Right atrium auricular region (tissue), 2 donors: ENCODE measurements around the gene REEP1. TPM values are rescaled to one million over a fixed set of nuclear protein-coding genes. Genes with fewer than 3 reads are reported as not detected.

Experiments
- DNase-seq: peaks from one replicate; pipeline ENCODE4 v3.0.0-alpha.2; 2019; ENCODE audit warnings: low spot score
- H3K27ac ChIP-seq, 2 donors: fragments of 200-600 bp; sonication (generic); 1 replicate in 1 of 2; 2 replicates in 1 of 2; pipeline ENCODE4 v1.5.1; 2016 to 2019
- H3K27me3 ChIP-seq, 2 donors: fragments of 200-600 bp; sonication (generic); one replicate each; pipeline versions ENCODE4 v1.5.1 to v1.6.0; 2017 to 2019
- H3K36me3 ChIP-seq: fragments of 200-600 bp; sonication (generic); one replicate; pipeline ENCODE4 v1.5.1; 2016
- H3K4me1 ChIP-seq, 2 donors: fragments of 200-600 bp; sonication (generic); one replicate each; pipeline versions ENCODE4 v1.5.1 to v1.6.0; 2017 to 2019
- H3K4me3 ChIP-seq, 2 donors: fragments of 200-600 bp; sonication (generic); 1 replicate in 1 of 2; 2 replicates in 1 of 2; pipeline ENCODE4 v1.5.1; 2017 to 2019; ENCODE audit warnings: mild to moderate bottlenecking in 1 of 2, moderate library complexity in 1 of 2
- H3K9me3 ChIP-seq, 2 donors: fragments of 200-600 bp; sonication (generic); one replicate each; pipeline ENCODE4 v1.5.1; 2019
- CTCF ChIP-seq, 2 donors: fragments of 200-600 bp; sonication (generic); IDR thresholded peaks; one replicate each; pipeline ENCODE4 v1.5.1; 2019; ENCODE audit warnings: antibody characterized with exemption in 2 of 2
- total RNA-seq, 2 donors: library from RNA; depleted of rRNA; stranded (reverse); fragments of >200 nt; gene quantifications; one replicate each; pipeline ENCODE4 v1.1.0, GENCODE V29; 2016

REEP1 gene
- total RNA-seq, 2 donors from 2014 or later, result 29.4 to 34.2 TPM

- no peak for TF ChIP-seq CTCF (IDR thresholded peaks at IDR 0.05)
- no peak for DNase-seq
- peak overlapping the region in 1 of 2 donors; percentile 2 for H3K27ac ChIP-seq
These were observed 56.2 kb downstream of the REEP1 start for GRCh38 chr2:86281066-86281700.

GRCh38 chr2:86280191-86280667 lies 57.2 kb downstream of the REEP1 start:
- Histone ChIP-seq H3K36me3 (no peaks in the 10 kb centered on the region), H3K4me3 (no peak overlapping the region), H3K27ac (peak overlapping the region; percentile 28 to 30), H3K4me1 (peaks cover 0 to 48% of the 10 kb centered on the region in 2 donors), H3K27me3 (no peaks in the 10 kb centered on the region), H3K9me3 (no peaks in the 10 kb centered on the region)
- no peak for TF ChIP-seq CTCF (IDR thresholded peaks at IDR 0.05)
- DNase-seq, result no peak

More at GRCh38 chr2:86281066-86281700, 56.2 kb downstream of the REEP1 start:
- H3K4me3 ChIP-seq, result no peak overlapping the region
- H3K9me3 ChIP-seq, result no peaks in the 10 kb centered on the region
- H3K36me3 ChIP-seq, result no peaks in the 10 kb centered on the region
- no peaks in the 10 kb centered on the region for H3K27me3 ChIP-seq
- H3K4me1 ChIP-seq, result peaks cover 0 to 56% of the 10 kb centered on the region in 2 donors

GRCh38 chr2:86275962-86276361 lies 61.5 kb downstream of the REEP1 start:
- Histone ChIP-seq H3K4me1 (peaks cover 0 to 28% of the 10 kb centered on the region in 2 donors), H3K27me3 (no peaks in the 10 kb centered on the region), H3K9me3 (peaks cover 0 to 10% of the 10 kb centered on the region in 2 donors), H3K4me3 (no peak overlapping the region), H3K36me3 (no peaks in the 10 kb centered on the region), H3K27ac (no peak overlapping the region)
- DNase-seq, result no peak
- TF ChIP-seq CTCF (IDR thresholded peaks at IDR 0.05), result no peak

- Histone ChIP-seq H3K27ac (no peak overlapping the region), H3K27me3 (no peaks in the 10 kb centered on the region), H3K4me3 (no peak overlapping the region), H3K9me3 (peaks cover 0 to 14% of the 10 kb centered on the region in 2 donors), H3K36me3 (no peaks in the 10 kb centered on the region), H3K4me1 (peaks cover 0 to 23% of the 10 kb centered on the region in 2 donors)
- no peak for TF ChIP-seq CTCF (IDR thresholded peaks at IDR 0.05)
- no peak for DNase-seq
These were observed 62.0 kb downstream of the REEP1 start for GRCh38 chr2:86275384-86275799.

- DNase-seq, result no peak
- no peak overlapping the region for H3K27ac ChIP-seq
- H3K4me3 ChIP-seq, result no peak overlapping the region
- H3K4me1 ChIP-seq, result peaks cover 0 to 18% of the 10 kb centered on the region in 2 donors
- no peak for TF ChIP-seq CTCF (IDR thresholded peaks at IDR 0.05)
- H3K9me3 ChIP-seq, result peaks cover 0 to 14% of the 10 kb centered on the region in 2 donors
- no peaks in the 10 kb centered on the region for H3K36me3 ChIP-seq
- no peaks in the 10 kb centered on the region for H3K27me3 ChIP-seq
These were observed 62.5 kb downstream of the REEP1 start for GRCh38 chr2:86274918-86275275.
